ENCODE measurements around the gene SHTN1.

Gene SHTN1, protein sequence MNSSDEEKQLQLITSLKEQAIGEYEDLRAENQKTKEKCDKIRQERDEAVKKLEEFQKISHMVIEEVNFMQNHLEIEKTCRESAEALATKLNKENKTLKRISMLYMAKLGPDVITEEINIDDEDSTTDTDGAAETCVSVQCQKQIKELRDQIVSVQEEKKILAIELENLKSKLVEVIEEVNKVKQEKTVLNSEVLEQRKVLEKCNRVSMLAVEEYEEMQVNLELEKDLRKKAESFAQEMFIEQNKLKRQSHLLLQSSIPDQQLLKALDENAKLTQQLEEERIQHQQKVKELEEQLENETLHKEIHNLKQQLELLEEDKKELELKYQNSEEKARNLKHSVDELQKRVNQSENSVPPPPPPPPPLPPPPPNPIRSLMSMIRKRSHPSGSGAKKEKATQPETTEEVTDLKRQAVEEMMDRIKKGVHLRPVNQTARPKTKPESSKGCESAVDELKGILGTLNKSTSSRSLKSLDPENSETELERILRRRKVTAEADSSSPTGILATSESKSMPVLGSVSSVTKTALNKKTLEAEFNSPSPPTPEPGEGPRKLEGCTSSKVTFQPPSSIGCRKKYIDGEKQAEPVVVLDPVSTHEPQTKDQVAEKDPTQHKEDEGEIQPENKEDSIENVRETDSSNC

GRCh38 chr10:117005026-117005526 is at the start of gene SHTN1:
SHTN1 (minus strand) TSS chr10:117005187; CDS start chr10:117005079, 108 bp downstream.
- DNase-seq = no peak

DNA sequence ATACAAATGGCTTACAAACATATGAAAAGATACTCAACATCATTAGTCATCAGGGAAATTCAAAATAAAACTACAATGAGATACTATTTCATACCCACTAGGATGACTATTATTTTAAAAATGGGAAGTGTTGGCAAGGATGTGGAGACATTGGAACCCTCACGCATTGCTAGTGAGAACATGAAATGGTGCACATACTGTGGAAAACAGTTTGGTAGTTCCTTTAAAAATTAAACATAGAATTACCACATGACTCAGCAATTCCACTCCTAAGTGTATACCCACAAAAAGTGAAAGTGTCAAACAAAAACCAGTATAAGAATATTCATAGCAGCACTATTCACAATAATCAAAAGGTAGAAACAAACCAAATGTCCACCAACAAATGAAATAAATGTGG is 48.5 kb upstream of the SHTN1 start:
- no peak for DNase-seq

DNA sequence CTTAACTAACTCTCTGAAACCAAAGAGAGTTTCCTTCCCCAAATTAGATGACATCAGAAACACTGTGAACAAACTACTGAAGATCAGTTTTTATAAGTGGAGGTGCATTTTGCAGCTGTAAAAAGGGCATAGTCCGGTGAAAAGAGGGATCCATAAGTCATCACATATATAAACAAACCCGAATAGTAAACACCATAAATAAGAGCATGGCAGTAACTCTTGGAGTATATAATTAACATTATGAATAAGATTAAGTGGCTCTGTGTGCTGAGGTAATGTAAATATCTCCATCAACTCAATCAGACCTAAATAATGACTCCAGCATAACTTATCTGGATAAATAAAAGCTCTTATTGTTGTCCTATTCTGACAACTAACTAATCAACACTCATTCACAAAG is 43.0 kb upstream of the SHTN1 start:
- DNase-seq = no peak

DNA sequence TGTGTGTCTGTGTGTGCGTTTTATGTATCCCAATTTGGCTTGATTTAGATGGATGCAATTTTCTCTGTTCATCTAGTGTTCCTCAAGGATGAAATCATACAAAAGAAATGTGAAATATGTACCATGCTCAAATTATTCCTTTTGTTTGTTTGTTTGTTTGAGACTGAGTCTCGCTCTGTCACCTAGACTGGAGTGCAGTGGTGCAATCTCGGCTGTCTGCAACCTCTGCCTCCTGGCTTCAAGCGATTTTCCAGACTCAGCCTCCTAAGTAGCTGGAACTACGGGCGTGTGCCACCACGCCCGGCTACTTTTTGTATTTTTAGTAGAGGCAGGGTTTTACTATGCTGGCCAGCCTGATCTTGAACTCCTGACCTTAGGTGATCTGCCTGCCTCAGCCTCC is 11.3 kb upstream of the SHTN1 start:
- no peak for DNase-seq

DNA sequence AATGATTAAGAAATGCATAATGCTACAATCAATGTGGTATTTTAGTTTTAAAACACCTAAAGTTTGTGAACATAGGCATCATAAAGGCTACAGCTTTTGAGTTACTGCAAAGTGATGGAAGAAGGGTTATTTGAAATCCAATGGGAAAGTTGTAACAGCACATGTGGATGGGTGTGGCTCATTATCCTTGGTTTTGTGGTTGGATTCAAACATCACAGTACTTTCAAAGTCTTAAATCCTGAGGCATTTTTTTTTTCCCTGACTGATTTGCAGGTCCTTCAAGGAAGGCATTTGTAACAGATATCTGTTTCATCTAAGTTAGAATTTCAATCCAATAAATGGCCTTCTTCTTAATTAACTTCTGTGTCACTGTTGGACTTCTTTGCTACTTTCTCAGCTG is 9.8 kb upstream of the SHTN1 start:
- no peak for DNase-seq

- no peak for DNase-seq
Measured at GRCh38 chr10:117007080-117007479, 2.1 kb upstream of the SHTN1 start.

- no peak for DNase-seq
Measured at GRCh38 chr10:117005527-117006055, 604 bp upstream of the SHTN1 start.

- no peak for DNase-seq
Measured at GRCh38 chr10:117004227-117005025, 561 bp downstream of the SHTN1 start.

- no peak for DNase-seq
Measured at GRCh38 chr10:117003336-117003735, 1.7 kb downstream of the SHTN1 start.

DNA sequence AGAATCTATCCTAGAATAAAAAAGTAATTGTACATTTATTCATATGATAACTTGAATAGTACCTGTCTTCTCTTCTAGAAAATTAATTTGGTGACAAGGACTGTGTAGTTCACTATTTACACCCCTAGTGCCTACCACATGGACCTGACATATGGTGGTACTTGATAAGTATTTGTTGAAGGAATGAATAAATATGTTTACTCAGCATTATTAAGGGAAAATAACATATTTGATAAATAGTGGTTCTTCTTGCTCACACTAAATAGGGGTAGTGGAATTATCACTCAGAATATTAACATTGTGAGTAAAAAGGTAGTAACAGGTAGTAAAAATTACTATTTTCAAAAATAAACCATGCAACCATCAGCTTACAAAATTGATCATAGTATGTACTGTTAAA is 2.8 kb downstream of the SHTN1 start:
- DNase-seq = no peak

DNA sequence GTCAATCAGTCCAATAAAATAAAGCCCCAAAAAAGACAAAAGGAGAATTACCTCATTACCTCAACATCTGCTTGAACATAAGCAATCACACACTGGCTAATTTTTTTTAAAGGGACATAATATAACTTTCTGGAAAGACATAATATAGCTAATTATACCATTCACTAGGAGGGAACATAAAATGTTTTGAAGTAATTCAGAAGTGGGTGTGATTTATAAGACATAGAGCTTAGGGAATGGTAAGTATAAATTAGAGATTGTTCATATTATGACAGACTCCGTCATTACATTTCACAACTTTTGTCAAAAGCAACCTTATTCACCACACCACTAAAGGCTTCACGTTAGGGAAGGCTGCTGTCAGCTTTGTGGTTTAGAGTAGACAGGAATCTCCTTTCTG is 3.8 kb downstream of the SHTN1 start:
- no peak for DNase-seq

DNA sequence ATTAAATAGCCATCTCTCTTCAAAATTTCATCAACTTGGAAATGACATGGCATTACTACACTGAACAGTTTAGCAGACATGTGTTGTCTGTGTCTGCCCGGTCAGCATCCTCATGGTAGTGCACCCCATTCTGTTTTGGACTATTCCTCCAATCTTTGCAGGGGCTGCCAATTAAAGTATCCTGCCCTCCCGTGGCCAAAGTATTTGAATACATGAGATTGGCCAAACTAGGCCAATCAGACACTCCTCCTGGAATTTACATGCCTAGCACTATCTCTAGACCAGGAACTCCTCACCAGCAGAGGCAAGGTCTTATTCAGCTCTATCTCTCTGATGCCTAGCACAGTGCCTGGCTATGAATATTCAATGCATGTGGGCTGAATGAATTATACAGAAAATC is 4.4 kb downstream of the SHTN1 start:
- DNase-seq = no peak

DNA sequence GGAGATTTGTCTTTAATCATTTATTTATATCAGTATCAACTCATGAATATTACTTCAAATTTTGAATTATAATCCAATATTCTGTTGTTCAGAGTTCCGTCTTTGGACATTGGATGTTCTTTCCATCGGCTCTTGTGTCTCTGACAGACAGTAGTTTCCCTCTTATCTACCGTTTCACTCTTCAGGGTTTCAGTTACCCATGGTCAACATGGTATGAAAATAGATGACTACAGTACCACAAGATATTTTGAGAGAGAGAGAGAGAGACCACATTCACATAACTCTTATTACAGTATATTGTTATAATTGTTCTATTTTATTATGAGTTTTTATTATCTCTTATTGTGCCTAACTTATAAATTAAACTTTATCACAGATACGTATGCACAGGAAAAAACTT is 6.8 kb downstream of the SHTN1 start:
- no peak for DNase-seq

- DNase-seq = no peak
Measured at GRCh38 chr10:116997015-116997414, 8.0 kb downstream of the SHTN1 start.

DNA sequence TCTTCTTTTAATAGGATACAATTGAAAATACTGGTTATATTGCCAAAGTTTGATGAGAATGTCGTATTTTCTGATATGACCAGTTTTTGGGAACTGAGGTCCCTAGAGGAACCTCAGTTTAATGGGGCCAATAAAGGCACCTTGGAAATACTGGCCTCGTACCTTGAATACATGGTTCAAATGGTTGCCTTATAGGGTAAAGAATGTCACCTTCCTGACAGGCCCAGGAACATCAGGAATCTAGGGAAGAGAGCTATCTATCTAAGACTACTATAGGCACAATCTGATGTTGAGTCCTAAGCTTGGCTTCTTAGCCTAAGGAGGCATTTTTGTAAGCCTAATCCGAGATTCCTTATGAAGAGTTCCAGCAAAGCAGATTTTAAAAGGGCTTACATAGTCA is 9.3 kb downstream of the SHTN1 start:
- no peak for DNase-seq

GRCh38 chr10:116994113-116994890 is 10.7 kb downstream of the SHTN1 start:
- no peak for DNase-seq

GRCh38 chr10:116993610-116994009 is 11.4 kb downstream of the SHTN1 start:
- DNase-seq = no peak

DNA sequence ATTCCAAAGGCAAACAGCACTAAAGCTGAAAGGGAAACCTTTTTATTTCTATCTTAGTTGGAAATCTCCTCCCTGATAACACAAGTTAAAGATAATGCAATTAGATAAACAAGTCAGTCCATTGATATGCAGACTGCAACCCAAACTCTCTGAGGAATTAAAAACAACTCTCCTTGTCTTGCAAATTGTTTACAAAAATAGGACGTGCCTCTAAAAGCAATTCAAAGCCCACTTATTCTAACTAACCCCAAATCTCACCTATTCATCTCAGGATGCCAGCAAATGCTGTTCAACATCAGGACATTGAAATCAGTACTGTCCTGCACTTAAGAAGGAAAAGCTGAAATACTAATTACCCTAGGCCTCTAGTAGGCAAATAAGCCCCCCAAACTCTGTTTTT is 12.8 kb downstream of the SHTN1 start:
- DNase-seq = no peak

GRCh38 chr10:116990276-116990800 is 14.6 kb downstream of the SHTN1 start:
- no peak for DNase-seq

DNA sequence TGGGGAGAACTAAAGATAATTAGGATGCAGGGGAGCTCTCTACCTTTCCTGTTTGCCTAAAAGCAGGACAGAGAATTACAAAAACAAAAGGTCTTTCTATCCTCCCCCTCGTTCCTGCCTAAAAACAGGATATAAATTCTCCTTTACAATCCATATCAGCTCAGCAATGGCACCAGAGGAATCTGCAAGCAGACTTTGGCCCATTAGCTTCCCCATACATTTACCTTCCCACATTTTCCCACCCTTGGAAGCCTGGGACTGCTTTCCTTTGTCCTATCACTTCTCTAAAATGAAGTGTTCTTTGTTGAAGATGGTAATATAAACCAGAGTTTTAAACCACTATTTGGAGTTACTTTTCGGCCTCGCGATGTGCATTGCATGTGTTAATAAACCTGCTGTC is 15.5 kb downstream of the SHTN1 start:
- DNase-seq = no peak

- no peak for DNase-seq
Measured at GRCh38 chr10:116988311-116988710, 16.7 kb downstream of the SHTN1 start.

DNA sequence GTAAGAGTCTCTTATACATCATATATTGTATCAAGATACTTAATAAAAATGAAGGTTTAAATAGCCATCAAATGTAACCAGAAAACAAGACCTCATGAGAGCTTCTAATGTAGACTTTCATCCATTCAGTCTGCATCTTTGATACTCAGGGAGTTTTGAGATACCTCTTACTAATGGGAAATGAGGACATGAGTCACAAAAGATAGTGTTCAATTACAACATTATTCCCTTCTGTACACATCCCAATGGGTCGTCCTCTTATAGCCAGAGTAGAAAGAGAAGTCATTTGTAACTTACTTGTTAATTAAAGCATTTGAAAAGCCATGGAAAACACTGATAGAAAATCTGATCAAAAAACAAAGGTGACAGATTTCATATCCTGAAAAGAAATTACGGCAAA is 19.4 kb downstream of the SHTN1 start:
- no peak for DNase-seq
